ENCODE data around the gene TGFBR3. TPM values are rescaled to one million over a fixed set of nuclear protein-coding genes. Genes with fewer than 3 reads are reported as not detected.

The TGFBR3 gene
- total RNA-seq, 1 experiment from 2014 or later, result 12.2 TPM

DNA sequence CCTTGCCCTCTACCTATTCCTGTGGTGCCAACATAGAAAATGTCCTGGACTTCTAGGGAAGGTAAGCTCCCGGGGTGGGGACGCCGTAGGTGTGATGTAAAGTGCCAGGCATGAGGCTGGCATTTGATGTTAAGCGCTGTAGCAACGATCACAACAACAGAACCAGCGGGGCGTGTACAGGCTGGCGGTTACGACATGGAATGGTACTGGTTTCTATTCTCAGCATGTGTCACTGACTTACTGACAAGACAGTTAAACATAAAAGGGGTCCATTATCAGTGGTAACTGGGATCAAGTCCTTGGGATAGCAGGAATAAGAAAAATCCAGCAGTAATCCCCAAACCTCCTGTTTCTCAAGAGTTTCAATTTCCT lies 58.9 kb downstream of the TGFBR3 start:
- no peak for TF ChIP-seq CTCF (IDR thresholded peaks at IDR 0.05; ENCODE audit: insufficient read depth in 1 of 2, low read depth in 1 of 2, low read length in 1 of 2, severe bottlenecking in 1 of 2, unreplicated experiment in 1 of 2)
- POLR2A ChIA-PET, result no interaction called here
- H3K27me3 Mint-ChIP-seq (ENCODE audit: insufficient read depth, unreplicated experiment), result no peaks in the 10 kb centered on the region
- Histone ChIP-seq H3K4me1 (peaks cover 15% of the 10 kb centered on the region), H3K36me3 (ENCODE audit: control insufficient read depth, insufficient read depth, low read length) (no peaks in the 10 kb centered on the region; the same call in 1 of the 2 replicates), H3K9me3 (no peaks in the 10 kb centered on the region), H3K27me3 (replicated peaks; ENCODE audit: control insufficient read depth, insufficient read depth, low read length) (no peaks in the 10 kb centered on the region), H3K4me3 (ENCODE audit: low read depth, low read length) (no peak overlapping the region)
- intact Hi-C loops (cut with micrococcal nuclease; ENCODE audit: unreplicated experiment), result loop anchor here (5.0 to 10.0 kb wide), 3 partner anchors 60 to 212 kb away; partner anchors contain the start of gene TGFBR3
- peak overlapping the region; percentile 48 for H3K27ac Mint-ChIP-seq (ENCODE audit: unreplicated experiment)
- peak in 1 of 2 experiments; percentile 30 for DNase-seq
- H3K4me3 Mint-ChIP-seq (ENCODE audit: unreplicated experiment), result no peak overlapping the region
- H3K9me3 Mint-ChIP-seq (ENCODE audit: unreplicated experiment), result no peaks in the 10 kb centered on the region
- no peaks in the 10 kb centered on the region for H3K36me3 Mint-ChIP-seq (ENCODE audit: insufficient read depth, unreplicated experiment)
- CTCF ChIA-PET, result no interaction called here
- no TSS peak for BruUV-seq (replicated peaks)
- no peaks in the 10 kb centered on the region for H3K4me1 Mint-ChIP-seq (ENCODE audit: low read depth, unreplicated experiment)

- Mint-ChIP-seq H3K4me1 (ENCODE audit: low read depth, unreplicated experiment) (no peaks in the 10 kb centered on the region), H3K36me3 (ENCODE audit: insufficient read depth, unreplicated experiment) (no peaks in the 10 kb centered on the region), H3K4me3 (ENCODE audit: unreplicated experiment) (no peak overlapping the region), H3K27me3 (ENCODE audit: insufficient read depth, unreplicated experiment) (no peaks in the 10 kb centered on the region), H3K9me3 (ENCODE audit: unreplicated experiment) (no peaks in the 10 kb centered on the region), H3K27ac (ENCODE audit: unreplicated experiment) (peak overlapping the region; percentile 48)
- no peak for DNase-seq
- Histone ChIP-seq H3K9me3 (no peaks in the 10 kb centered on the region), H3K4me1 (peaks cover 15% of the 10 kb centered on the region), H3K27me3 (replicated peaks; ENCODE audit: control insufficient read depth, insufficient read depth, low read length) (no peaks in the 10 kb centered on the region), H3K4me3 (ENCODE audit: low read depth, low read length) (no peak overlapping the region), H3K36me3 (ENCODE audit: control insufficient read depth, insufficient read depth, low read length) (no peaks in the 10 kb centered on the region; the same call in 1 of the 2 replicates)
- no peak for TF ChIP-seq CTCF (IDR thresholded peaks at IDR 0.05; ENCODE audit: insufficient read depth in 1 of 2, low read depth in 1 of 2, low read length in 1 of 2, severe bottlenecking in 1 of 2, unreplicated experiment in 1 of 2)
- intact Hi-C loops (cut with micrococcal nuclease; ENCODE audit: unreplicated experiment), result loop anchor here (5.0 to 10.0 kb wide), 3 partner anchors 61 to 212 kb away; partner anchors contain the start of gene TGFBR3
- ChIA-PET POLR2A (no interaction called here), CTCF (no interaction called here)
- no TSS peak for BruUV-seq (replicated peaks)
These were observed 59.3 kb downstream of the TGFBR3 start for GRCh38 chr1:91826649-91827048.

DNA sequence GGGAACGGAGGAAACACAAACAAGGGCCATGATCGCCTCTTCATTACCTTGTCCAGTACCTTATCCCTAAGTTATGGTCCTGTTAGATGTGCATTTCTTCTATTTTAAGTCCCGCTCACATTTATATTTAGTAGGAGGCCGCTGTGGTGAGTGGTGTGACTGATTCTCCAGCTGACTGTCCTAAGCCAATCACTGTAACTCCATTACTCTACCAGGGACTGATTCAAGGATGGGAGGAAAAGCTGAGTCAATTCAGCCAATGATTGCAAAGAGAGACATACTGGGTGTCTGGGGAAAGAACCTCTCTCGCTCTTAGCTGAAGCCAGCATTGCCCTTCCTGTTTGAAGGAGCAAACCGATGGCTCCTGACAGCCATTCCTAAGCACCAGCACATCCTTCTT lies 59.7 kb downstream of the TGFBR3 start:
- intact Hi-C loops (cut with micrococcal nuclease; ENCODE audit: unreplicated experiment), result loop anchor here (5.0 to 10.0 kb wide), 3 partner anchors 61 to 211 kb away; partner anchors contain the start of gene TGFBR3
- CTCF ChIA-PET, result no interaction called here
- Histone ChIP-seq H3K4me3 (ENCODE audit: low read depth, low read length) (no peak overlapping the region), H3K4me1 (peaks cover 15% of the 10 kb centered on the region), H3K27me3 (replicated peaks; ENCODE audit: control insufficient read depth, insufficient read depth, low read length) (no peaks in the 10 kb centered on the region), H3K9me3 (no peaks in the 10 kb centered on the region), H3K36me3 (ENCODE audit: control insufficient read depth, insufficient read depth, low read length) (no peaks in the 10 kb centered on the region; the same call in 1 of the 2 replicates)
- no peaks in the 10 kb centered on the region for H3K36me3 Mint-ChIP-seq (ENCODE audit: insufficient read depth, unreplicated experiment)
- BruUV-seq (replicated peaks), result no TSS peak
- no peaks in the 10 kb centered on the region for H3K9me3 Mint-ChIP-seq (ENCODE audit: unreplicated experiment)
- no peak for TF ChIP-seq CTCF (IDR thresholded peaks at IDR 0.05; ENCODE audit: insufficient read depth in 1 of 2, low read depth in 1 of 2, low read length in 1 of 2, severe bottlenecking in 1 of 2, unreplicated experiment in 1 of 2)
- H3K4me1 Mint-ChIP-seq (ENCODE audit: low read depth, unreplicated experiment), result no peaks in the 10 kb centered on the region
- no peak for DNase-seq
- POLR2A ChIA-PET, result no interaction called here
- H3K27ac Mint-ChIP-seq (ENCODE audit: unreplicated experiment), result peak overlapping the region; percentile 48
- no peak overlapping the region for H3K4me3 Mint-ChIP-seq (ENCODE audit: unreplicated experiment)
- H3K27me3 Mint-ChIP-seq (ENCODE audit: insufficient read depth, unreplicated experiment), result no peaks in the 10 kb centered on the region
